HG03139 (cell line): ENCODE data around the gene CCDC60.

Source experiments
- ATAC-seq: cut with Tn5 transposase; IDR thresholded peaks from one replicate; pipeline ENCODE4 v1.9.1; 2021; ENCODE audit not compliant: unreplicated experiment

Gene CCDC60

DNA sequence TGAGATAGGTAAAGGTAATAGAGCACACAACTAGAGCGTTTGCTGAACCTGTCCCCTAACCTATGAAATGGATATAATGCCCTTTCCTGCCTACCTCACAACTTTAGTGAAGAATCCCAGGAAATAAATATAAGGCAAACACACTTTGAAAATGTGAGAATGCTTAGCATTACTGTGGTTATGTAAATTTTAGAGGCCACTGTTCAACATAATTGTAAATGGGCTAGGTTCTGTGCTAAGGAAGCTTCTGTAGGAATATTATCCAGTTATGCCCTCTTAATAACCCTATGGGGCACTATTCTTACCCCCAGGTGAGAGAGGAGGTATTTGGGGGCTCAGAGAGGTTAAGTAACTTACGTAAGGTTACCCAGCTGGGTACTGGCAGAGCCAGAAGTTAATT is 166.5 kb downstream of the CCDC60 start:
- no peak for ATAC-seq

DNA sequence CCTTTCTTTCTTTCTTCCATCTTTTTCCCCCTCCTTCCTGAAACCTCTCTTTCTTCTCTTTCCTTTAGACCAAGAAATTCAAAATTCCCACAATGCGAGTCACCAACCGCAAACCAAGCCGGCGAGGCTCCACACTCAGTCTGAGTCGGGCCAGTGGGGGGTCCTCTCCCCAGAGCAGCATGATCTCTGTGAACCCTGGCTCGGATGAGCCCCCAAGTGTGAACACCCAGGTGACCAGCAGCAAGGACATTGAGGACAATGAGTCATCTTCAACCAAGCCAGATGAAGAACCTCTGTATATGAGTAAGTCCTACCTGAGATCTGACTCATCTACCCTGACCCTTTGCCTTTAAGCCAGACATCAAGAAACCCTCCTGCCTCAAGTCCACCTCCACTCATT is 170.5 kb downstream of the CCDC60 start:
- ATAC-seq: no peak

DNA sequence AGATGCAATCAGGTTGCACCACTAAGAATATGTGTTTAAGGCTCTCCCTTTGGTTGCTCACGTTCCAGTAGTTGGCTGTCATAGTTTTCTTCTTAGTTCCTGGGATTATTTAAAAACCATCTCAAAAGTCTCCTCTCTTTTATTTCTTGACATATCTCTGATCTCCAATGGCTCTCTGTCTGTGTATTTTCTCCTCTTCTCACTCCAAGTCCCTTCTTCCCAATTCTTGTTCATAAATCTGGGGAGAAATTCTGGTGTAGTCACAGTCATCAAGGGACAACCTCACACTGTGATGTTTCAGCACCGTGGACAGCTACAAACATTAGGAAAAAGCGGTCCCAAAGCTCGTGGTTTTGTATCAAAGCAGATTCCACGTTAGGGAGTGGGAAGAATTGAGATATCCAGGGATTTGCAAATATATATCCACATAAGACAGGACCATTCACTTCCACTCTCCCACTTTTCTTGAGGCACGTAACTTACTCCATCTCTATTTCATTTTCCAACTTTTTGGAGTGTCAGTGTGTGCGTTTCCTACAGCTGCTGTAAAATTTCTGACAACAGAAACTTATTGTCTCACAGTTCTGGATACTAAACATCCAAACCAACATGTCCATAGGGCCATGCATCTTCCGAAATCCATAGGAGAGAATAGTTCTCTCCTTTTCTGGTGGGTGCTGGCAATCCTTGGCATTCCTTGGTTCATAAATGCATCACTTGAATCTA is 178.4 kb downstream of the CCDC60 start:
- ATAC-seq: no peak

DNA sequence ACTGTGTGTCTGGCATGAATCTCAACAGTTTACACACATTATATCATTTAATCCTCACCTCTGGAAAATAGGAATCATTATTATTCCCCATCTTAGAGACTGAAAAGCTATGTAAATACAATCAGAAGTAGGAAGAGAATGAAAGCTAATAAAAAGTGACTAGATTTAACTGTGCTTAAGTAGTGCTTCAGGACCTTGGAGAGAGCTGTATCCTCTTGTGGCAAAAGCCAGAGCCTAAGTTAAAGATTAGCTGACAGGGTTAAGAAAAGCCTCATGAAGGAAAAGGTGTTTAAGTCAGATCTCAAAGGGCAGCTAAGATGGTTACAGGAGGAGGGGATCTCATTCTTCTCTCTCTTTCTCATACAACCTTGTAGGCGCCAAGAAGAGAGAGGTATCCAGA is 193.7 kb downstream of the CCDC60 start:
- ATAC-seq: no peak

DNA sequence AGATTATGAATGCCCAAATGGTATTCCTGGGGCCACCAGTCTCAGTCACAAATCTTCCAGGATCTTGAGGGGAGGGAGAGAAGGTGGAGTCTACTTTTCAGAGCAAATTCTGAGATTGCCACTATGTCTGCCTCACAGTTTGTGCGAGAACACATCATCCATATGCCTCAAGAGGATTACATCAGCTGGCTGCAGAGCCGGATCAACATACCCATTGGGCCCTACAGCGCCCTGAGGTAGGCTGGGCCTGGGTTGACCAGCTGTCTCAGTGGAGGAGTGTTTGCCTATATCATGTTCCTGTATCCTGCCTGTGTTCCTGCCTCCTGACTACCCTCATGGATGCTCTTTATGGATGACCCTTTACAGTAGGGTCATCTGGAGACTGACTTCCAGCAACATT is 205.9 kb downstream of the CCDC60 start:
- ATAC-seq: no peak

DNA sequence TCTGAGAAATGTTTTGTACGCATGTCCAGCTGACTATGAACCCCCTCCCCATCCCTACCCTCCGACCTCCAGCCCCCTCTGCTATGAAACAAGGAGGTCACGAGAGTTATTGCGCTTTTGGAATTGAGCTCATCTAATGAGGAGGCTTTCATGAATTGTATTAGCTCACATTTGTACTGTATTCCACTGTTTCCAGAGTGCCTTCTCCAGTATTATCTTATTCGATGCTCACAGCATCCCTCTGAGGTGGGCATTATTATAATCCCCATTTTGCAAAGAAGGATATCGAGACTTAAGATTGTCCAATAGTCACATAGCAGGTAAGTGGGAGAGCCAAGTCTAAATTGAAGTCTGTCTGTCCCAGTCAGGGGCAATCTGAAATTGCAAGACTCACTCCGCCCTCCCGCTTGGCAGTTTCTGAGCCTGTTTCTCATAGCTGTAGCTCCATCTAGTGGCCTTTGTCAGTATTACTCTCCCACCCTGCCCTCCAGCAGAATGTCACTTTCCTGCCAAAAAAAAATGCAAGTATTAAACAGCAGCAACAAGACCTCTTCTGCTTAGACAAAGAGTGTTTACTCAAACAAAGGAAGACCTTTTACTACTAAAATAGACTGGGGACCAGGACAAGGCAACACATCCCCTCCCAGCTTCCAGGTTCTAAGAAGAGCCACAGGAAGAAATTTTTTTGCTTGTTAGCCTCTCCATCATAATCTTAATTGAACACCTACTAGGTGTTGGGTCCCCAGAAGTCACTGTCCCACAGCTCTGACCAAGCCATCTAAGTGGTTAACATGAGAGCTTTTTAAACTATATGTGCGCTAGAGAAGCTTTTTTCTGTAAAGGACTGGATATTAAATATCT is 210.5 kb downstream of the CCDC60 start:
- no peak for ATAC-seq

DNA sequence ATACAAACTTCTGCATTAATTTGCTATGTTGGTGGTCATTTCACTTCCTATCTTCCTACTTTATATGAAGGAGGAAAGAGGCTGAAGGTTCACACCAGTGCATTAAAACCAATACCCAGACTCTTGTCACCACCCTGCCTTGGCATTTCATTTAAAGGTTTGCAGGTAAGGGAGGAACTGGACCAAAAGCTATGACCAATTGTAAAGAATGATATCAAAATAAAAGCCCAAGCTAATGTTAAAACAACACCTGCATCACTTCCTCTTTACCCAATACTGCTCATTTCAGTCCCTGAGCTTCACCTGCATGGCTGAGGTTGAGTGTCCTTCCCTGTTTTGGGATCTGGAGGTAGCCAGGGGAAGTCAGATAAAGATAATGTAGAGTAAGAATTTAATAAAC is 211.8 kb downstream of the CCDC60 start:
- ATAC-seq: no peak

DNA sequence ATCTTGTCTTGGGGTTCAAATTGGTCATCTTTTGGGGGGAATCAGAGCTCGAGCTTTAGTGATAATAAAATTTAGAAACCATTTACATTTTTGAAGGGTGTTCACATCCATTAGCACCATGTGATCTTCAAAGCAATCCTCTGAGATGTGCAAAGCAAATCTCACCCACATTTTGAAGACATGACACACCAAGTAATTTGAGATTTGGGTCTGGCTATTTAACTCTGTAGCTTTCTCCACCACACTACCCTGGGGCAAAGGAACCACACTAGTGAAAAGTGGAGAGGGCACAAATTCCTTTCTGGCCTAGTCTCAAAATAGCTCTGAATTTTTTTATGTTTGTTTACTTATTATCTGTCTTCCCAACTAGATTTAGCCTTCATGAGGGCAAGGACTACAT is 212.5 kb downstream of the CCDC60 start:
- no peak for ATAC-seq

DNA sequence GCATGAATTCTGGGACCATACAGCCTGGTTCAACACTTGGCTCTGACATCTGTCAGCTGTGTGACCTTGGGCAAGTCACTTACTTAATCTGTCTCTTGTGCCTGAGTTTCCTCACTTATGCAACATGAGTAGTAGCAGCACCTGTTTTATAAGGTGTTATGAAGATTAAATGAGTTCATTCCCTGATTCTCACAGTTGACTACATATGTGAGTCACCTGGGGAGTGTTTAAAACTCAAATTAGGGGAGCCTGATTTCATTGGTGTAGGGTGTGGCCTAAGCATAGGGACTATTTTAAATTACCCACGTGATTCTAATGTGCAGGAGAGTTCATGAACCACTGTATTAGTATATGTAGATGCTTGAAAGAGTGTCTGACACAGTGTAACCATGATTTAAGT is 222.3 kb downstream of the CCDC60 start:
- ATAC-seq: no peak

DNA sequence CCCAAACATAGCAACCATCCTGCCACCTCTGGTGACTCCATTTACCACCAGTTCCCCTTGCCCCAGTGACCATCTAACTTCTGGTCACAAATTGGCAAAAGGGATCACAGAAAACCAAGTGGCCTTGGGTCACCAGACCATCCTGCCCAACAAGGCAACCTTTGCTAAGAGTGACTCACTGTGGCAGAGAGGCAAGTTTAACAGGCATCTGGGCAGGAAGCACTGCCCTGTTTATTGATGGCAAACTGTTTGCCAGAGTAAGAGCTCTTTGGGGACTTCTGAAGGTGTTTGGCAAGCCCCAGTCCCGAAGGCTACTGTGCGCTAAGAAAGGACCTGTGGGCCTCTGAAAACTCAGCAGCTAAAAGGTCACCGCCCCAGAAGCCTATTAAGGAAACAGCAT is 230.9 kb downstream of the CCDC60 start:
- ATAC-seq: no peak

DNA sequence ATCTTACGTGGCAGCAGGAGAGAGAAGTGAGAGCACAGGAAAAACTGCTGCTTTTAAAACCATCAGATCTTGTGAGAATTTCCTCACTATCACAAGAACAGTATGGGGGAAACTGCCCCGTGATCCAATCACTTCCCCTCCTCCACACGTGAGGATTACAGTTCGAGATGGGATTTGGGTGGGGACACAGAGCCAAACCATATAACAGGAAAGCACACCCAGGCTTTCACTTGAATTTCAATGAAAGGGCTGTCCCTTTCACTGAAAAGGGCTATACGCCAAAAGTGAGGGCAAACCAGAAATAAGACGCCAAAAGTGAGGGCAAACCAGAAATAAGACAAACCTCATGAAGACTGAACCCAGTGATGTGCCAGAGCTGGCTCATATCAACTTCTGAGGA is 236.2 kb downstream of the CCDC60 start:
- no peak for ATAC-seq

DNA sequence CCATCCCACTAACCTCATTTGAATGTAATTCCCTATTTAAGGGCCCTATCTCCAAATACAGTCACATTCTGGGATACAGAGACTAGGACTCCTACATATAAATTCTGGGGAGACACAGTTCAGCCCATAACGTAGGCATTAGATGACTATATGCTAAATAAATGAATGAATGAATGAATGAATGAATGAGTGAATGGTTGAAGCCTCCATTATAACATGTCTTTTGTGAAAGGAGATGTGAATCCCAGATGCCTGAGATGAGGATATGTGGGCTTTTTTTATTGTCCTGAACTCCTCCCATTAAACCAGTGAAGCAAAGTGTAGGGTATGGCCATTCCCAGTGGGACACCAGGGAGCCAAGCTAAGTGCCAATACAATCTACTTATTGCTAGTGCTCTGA is 238.6 kb downstream of the CCDC60 start:
- ATAC-seq: no peak

DNA sequence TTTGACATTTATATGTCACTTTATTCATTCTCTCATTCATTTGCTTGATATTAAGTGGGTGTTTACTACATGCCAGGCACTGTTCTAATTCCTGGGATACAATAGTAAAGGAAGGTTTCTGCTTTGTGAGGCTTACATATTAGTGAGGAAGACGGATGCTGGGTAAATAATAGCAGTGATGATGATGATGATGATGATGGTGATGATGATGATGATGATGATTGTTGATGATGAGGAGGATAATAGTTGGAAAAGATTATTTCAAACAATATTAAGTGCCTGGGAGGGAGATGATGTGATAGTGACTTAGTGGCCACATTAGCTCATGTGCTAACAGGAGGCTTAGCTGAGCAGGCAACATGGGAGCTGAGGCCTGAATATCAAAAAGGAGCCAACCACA is 239.7 kb downstream of the CCDC60 start:
- no peak for ATAC-seq

DNA sequence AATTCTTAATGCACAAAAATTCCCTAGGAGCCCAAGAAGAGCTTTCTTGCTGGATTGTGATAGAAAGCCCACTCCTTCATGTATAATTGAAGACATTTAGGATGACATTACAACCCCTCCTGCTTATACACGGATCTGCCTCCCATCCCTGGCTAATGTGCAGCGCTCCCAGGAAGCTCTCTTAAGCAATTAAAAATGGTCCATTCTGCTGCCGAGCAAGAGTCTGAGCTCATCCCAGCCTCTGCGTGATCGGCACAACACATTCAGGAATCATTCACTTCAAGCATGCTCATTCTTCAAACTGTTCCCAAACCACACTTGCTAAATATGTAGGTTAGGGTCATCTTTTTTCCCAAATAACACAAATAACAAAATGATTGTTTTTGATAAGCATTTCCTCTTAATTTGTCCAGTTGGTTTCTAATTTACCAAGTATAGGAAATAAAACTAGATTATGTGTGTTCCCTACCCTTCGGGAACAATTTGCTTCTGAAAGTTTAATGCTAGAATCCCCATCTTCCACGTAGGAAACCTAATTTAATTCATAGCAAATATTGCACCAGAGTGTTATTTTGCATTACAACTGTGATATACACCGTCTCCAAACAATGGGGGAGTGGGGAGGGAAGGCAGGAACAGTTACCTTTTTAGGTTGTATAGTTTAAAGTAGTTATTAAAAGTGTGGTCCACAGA is 241.7 kb downstream of the CCDC60 start:
- ATAC-seq: no peak

DNA sequence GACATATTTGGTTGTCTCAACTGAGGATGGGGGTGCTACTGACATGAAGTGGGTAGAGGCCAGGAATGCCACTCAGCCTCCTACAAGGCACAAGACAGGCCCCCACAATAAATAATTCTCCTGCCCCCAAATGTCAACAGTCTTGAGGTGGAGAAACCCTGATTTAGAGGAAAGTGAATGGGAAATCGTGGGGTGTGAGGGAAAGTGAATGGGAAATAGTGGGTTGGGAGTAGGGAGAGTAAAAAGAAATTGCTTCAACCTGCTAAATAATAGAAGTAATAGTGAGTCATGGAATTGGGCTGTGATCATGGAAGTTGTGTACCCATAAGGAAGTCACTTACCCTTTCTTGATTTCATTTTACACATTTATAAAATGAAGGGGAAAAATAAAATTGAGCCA is 242.4 kb downstream of the CCDC60 start:
- ATAC-seq: no peak

DNA sequence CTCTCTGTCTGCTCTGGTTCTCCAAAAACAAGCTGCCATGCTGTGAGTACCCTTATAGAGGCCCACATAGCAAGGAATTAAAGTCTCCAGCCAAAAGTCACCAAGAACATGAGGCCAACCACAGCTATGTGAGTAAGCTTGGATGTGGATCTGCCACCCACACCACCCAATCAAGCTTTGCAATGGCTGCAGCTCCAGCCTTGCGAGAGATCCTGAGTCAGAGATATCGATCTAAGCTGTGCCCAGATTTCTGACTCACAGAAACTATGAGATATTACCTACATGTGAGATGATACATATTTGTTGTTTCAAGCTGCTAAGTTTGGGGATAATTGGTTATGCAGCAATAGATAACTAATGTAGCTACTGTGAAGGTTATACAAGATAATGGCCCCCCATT is 243.6 kb downstream of the CCDC60 start:
- ATAC-seq: no peak

DNA sequence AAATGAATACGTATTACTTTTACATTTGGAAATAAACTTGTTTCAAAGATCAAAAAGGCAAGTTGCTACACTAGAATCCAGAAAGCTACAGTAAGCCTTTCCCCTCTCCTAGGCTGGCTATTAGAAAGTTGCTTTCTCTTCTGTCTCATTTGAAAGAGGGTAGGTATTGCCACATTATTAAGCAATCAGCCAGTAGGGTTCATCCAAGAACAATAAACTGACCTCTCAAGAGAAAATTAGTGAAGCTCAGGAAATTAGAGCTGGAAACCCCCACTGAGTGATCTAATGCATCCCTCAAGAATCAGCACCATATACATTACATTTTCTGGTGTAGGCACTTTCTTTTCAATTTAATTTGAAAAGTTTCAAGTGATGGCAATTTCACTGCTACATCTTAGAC is 254.6 kb downstream of the CCDC60 start:
- ATAC-seq: no peak

DNA sequence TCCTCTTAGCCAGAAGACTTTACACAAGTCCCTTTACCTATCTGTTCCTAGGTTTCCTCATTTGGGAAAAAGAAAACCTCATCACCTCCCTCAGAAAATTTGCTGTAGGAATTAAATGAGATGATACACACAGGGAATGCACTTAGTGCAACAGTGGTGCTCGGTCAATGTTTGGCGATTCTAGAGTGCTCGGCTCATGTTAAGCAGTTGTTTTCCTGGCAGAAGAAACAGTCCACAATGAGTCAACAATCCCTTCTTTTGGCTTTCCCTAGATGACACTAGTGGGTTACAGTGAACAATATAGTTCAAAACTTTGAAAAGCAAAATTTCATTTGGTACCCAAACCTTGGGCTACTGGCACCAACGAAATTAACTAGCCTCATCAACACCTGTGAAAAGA is 255.1 kb downstream of the CCDC60 start:
- no peak for ATAC-seq
